Stimulated activated CD4-positive, alpha-beta T cell treated with anti-CD3 and anti-CD28 coated beads, Interleukin-1b, Interleukin-23, amount 100 ng/mL, for 1 hour (primary cell): ENCODE results near the gene INHBA.

ENCODE experiments used
- DNase-seq, 2 donors: peaks; one replicate each; pipeline ENCODE4 v3.0.0-alpha.2; 2020; ENCODE audit warnings: low read depth in 2 of 2

The INHBA gene

GRCh38 chr7:41711283-41712064, 8.6 kb upstream of the INHBA start:
- DNase-seq: no peak

- DNase-seq: no peak
Measured at GRCh38 chr7:41710838-41711237, 7.9 kb upstream of the INHBA start.

GRCh38 chr7:41709621-41710020, 6.7 kb upstream of the INHBA start:
- no peak for DNase-seq

GRCh38 chr7:41708581-41709358, 5.9 kb upstream of the INHBA start:
- DNase-seq: no peak

GRCh38 chr7:41706228-41706930, 3.5 kb upstream of the INHBA start:
- DNase-seq: no peak

- DNase-seq: peak in 1 of 2 donors; percentile 12
Measured at GRCh38 chr7:41705109-41705901, 2.4 kb upstream of the INHBA start.

GRCh38 chr7:41701068-41701941, 1.6 kb downstream of the INHBA start:
- no peak for DNase-seq

GRCh38 chr7:41700044-41700471, 2.8 kb downstream of the INHBA start:
- no peak for DNase-seq

- DNase-seq: no peak
Measured at GRCh38 chr7:41699516-41699915, 3.4 kb downstream of the INHBA start.

GRCh38 chr7:41698726-41699125, 4.2 kb downstream of the INHBA start:
- DNase-seq: no peak

GRCh38 chr7:41698114-41698513, 4.8 kb downstream of the INHBA start:
- no peak for DNase-seq

GRCh38 chr7:41696323-41696916, 6.5 kb downstream of the INHBA start:
- DNase-seq: no peak

- DNase-seq: no peak
Measured at GRCh38 chr7:41695661-41696322, 7.1 kb downstream of the INHBA start.

GRCh38 chr7:41694495-41694894, 8.4 kb downstream of the INHBA start:
- no peak for DNase-seq

- no peak for DNase-seq
Measured at GRCh38 chr7:41693150-41693997, 9.5 kb downstream of the INHBA start.

GRCh38 chr7:41692251-41692650, 10.6 kb downstream of the INHBA start:
- no peak for DNase-seq

GRCh38 chr7:41691286-41692190, 11.4 kb downstream of the INHBA start:
- DNase-seq: no peak

GRCh38 chr7:41689815-41690214, 13.1 kb downstream of the INHBA start:
- no peak for DNase-seq
